HG03439 (cell line): ENCODE measurements around the gene PLXNA4.

Experiments
- ATAC-seq: cut with Tn5 transposase; IDR thresholded peaks from one replicate; pipeline ENCODE4 v1.9.1; 2021; ENCODE audit warnings: mild to moderate bottlenecking, moderate library complexity; ENCODE audit not compliant: unreplicated experiment

Gene PLXNA4

DNA sequence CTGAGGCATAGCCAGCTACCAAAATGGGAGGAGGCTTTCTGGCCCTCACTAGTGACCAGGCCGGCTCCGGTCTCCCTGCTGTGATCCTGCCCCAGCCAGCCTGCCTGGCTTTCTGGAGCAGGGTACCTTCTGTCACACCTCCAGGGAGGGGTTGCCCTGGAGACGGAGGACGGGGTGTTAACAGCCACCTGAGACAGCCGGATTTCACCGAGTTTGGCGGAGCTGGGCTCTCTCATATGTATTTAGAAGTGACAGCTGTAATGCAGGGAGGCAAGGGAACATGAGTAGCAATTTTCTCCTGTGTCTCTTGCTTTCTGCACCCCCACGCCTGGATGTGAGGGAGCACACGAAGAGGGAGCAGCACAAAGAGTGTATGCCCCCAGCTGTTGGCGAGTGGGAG, 473.3 kb downstream of the PLXNA4 start:
- ATAC-seq: no peak

DNA sequence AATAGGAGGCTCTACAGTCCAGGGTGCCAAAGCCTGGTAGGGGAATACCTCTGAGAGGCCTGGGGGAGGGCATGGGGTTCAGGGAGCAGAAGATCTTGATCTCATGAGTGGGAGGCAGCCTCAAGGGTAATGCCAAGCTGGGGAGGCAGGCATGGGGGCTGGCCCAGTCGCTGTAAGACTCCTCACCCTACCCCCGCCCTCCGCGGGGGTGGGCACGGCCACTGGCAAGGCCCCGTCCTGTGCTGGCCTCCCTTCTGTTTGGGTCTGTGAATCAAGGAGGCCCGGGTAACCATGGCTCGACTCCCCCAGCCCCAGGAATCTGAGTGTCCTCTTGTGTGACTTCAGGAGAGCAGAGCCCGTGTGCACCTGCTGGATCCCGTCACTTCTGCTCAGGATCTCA, 473.9 kb downstream of the PLXNA4 start:
- no peak for ATAC-seq

DNA sequence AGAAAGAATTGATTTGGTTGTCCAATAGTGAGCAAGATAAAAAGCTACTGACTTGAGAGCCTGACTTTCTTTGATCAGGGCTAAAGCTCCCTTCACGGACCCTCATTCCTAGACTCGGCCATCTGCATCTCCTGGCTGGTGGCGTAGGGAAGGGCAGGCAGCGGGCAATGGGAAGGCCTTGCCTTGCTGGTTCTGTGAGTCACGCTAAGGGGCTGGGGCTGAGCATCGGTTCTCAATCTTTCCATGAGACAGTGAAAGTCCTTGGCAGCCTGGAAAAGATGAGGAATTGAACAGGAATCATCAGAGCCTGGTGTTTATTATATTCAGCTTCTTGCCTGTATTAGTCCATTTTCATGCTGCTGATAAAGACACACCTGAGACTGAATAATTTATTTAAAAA, 475.3 kb downstream of the PLXNA4 start:
- no peak for ATAC-seq

DNA sequence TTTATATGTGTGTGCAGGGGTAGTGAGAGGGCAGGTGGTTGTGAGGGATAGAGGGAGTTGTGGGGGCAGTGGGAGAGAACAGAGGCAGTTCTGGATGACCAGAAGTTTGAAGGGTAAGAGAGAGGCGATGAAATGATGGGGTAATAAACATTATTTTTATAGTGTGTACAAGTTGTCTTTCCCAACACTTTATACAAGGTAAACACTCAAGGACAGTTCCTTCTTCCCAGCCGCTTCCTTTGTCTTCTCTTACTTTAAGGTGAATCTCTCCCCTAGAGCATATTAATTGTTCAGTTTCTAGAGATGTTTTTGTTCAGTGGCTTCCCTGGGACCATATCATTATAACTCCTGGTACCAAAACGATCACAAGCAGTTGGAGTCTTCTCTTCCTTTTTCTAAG, 475.8 kb downstream of the PLXNA4 start:
- ATAC-seq: no peak

DNA sequence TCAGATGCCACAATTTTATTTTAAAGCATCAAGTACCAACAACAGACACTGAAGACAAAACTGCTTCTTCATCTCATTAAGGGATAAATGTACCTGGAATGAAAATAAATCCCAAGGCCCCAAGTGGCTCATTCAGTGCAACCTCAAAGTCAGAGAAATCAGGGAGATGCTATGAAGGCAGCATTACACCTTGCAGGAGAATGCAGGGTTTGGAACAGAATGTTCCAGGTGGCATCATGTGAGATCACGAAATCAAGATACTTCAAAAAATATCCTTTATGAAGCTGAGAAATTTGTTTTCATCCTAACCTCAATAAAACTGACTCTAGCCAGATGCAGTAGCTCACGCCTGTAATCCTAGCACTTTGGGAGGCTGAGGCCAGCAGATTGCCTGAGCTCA, 477.1 kb downstream of the PLXNA4 start:
- no peak for ATAC-seq

DNA sequence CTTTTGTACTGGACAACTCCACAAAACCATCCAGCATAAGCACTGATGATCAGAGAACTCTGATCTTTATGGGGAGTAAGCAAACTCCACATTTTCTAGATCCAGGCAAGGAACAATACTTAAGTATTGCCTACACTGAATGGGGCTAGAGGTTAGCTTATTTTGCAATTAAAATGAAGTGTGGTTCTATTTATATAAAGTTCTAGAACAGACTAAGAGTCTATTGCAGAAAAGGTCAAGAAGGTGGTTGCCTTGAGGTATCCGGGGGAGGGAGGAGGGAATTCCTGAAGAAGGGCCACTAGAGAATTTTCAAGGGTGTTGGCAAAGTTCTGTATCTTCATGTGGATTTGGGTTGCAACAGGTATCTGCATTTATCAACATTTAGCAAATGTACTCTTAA, 477.9 kb downstream of the PLXNA4 start:
- ATAC-seq: no peak

DNA sequence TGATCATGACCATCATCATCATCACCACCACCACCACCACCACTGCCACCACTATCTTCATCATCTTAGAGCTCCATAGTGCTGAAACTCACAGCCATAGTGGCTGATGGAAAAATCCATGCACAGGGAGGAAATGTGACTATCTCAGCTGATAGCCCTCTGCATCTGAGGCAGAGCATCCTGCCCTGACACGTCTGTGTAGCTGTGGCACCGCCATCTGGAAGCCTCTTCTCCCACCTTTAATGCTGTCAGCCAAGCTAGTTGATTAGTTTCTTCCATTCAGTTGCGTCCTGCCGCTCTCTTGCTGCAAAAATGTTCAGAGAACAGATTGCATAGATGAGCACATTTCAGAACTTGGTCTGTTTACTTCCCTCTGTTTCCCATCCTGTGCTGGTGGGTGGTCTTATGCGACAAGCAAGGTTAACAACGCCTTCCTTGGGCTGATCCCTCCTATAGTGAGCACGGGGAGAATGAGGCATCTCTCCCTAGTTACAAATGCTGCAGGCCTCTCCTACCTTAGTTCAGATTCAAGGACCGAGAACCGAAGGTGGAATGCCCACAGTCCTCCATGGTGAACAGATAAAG, 478.6 kb downstream of the PLXNA4 start:
- no peak for ATAC-seq

DNA sequence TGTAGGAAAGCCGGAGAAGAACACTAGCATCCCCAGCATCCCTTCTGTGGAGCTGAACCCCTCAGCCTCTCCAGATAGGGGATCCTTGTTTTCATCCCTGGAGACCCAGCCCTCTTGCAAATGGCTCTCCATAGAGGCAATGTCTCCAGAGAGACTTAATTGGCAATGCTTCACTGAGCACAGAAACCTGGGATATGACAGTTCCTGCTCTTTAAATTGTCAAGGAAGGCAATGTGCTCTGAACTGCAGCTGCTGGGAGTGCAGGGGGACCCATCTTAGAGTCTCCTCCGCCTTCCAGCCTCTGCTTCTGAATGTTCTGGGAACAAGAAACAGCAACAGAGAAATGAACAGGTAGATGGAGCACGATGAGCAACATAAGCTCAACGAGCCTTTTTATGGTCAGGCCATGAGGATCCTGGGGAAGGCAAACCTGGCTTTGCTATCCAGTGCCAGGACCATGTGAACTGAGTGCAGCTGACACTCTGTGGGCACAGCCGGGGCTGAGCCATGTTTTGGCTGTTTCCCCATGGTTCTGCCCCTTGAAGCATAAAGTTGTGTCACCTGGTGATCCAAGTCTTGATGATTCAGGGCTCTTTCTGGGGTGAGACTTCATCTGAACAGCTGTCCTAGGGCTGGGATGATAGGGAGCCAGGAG, 481.0 kb downstream of the PLXNA4 start:
- no peak for ATAC-seq

DNA sequence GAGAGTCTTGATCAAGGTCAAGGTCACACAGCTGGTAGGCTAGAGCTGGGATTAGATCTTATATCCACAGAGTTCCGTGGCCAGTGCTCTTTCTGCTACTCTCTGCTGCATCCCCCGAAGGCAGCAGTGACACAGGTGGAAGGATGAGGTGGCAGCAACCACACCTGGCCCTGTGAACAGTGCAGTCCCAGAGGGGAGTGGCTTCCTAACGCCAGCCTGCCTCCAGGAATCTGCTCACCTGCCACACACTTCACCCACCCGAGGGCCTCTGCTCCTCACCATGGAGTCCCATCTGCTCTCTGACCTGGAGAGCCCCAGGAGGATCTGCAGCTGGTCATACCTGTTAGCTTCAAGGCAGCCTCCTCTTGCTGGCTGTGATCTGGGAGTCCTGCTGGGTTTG, 484.2 kb downstream of the PLXNA4 start:
- no peak for ATAC-seq

DNA sequence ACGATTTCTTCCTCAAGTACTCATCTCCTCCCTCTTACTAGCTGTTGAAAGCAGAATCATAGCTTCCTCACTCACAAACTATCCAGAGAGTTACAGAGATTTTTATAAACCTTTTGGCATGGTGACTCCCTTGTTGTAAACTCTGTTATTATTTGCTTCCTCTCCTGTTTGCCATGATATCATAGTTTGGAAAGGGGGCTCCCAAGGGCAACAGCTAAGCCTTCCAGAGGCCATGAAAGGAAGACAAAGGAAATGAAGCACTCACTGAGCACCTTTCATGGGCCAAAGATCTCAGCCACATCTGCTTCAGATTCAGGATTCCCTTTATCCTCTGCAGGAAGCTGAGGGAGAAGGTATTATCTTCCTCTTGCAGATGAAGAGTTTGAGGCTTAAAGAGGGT, 484.6 kb downstream of the PLXNA4 start:
- no peak for ATAC-seq

DNA sequence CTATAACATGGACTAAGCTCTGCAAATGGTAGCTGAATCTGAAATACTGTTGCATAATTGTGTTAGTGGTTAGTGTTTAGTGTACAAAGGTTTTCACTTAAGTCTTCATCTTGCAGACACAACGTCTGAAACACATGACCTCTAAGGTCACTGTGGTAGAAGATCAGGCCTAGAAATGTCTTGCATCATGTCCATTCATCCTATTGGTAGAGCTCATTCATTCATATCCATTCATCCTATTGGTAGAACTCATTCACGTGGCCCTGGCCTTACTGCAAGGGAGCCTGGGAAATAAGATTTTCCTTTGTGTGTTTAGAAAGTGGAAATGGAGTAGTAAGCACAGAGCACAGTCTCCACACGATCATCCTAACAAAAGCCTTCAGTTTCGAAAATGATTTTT, 485.8 kb downstream of the PLXNA4 start:
- no peak for ATAC-seq

DNA sequence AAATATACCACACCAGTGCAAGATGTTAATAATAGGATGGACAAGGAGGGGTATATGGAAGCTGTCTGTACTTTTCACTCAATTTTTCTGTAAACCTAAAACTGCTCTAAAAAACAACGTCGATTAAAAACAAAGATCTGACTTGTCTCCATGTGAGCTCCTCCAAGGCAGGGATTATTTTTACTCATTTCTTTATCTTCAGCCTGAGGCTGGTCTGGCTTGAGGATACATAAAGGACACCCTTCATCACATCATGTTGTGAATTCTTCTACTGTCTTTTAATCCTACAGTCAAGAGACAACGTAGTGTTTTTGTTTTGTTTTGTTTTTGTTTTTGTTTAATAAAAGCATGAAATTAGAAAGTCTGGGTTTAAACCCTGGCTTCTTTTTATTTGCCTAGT, 486.9 kb downstream of the PLXNA4 start:
- ATAC-seq: no peak

DNA sequence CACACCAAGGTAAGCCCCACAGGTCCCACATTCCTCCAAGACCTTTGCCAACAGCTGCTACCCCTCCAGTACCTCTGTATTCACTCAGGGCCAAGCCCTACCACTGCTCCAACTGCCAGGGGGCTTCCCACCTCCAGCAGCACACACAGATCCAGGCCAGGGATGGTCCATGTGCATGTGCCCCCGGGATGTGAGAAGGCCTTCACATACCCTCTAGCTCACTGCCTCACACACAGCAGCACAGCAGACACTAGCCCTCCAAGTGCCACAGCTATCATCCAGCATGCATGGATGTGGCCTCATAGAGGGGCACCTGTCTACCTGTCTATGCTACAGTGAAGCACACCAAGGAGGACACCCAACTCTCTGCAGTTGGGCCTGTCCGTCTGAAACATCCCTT, 488.8 kb downstream of the PLXNA4 start:
- ATAC-seq: no peak

DNA sequence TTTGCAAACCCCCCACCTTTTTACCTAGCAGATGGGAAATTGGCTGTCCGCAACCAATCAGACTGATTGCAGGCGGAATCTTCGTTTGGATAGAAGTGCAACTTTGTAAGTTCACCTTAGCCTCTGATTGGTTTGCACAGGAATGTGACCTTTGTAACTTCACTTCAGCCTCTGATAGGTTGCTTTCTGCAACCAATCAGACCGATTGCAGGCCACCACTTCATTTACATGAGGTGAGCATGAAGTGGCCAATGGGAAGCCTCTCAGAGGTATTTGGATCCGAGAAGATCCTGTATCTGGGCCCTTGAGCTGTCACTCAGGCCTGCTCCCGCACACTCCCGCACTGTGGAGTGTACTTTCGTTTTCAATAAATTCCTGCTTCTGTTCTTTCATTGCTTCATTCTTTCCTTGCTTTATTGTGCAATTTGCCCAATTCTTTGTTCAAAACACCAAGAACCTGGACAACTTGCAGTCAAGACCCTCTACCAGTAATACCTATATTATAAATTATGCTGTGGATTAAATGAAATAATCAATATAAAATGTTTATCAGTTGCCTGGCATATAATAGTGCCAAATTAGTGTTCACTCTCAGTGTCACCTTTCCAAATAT, 491.4 kb downstream of the PLXNA4 start:
- no peak for ATAC-seq

DNA sequence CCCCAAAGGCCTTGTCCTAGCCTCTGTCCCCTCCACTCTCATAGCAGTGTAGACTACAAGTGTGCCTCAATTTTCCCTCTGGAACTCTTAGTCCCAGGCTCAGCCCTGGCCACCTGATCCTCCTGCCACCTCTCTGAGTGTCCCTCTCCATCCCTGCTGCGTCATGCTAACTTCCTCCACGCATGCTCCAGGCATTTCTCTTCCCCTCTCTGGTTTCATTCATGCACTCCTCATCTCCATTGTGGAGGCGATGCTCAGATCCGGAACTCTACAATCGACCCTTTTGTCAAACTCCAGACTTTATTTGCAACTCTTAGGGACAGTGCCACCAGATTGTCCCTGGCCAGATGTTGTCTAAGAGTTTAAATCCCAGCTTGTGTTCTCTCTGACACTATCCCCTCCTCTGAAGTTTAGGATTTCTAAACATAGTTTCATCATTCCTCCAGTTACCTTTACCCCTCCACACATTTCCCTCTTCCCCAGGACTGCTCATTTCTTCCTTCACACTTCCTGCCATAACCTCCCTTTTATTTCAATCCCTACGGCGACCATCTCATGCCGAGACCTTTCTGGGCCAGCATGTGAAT, 492.6 kb downstream of the PLXNA4 start:
- ATAC-seq: no peak

DNA sequence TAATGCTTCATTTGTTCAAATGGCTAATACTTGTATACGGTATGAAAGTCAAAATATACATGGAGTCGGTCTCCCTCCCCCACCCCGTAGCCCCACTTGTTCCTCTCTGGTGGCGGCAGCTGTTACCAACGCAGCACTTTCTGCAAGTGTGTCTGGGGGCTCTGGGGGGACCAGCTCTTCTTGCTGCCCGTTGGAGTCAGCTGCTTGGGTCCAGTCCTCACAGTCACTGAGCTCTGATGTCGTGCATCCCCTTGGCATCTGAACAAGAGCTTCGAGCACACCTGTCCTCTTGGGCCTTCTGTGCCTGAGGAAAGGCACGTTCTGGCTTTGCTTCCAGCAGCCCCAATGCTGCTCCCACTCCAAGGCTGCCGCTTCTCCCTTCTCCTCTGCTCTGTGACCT, 493.1 kb downstream of the PLXNA4 start:
- ATAC-seq: no peak

DNA sequence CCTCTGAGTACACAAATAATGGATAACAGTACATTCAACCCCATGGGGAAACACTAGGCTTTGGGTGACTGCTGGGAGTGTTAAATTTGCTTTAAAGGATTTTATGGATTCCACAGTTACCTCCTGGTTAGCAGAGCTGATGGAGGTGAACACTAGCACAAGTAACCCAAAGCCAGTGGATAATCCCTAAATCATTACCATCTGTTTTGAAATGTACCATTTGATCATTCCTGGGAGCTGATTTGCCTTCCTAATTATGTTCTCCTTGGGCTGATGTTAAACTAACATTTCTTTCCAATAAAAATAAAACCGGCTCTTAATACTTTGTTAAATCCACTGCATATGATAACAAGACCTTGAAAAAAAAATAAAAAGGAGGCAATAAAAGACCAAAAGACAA, 493.9 kb downstream of the PLXNA4 start:
- no peak for ATAC-seq

DNA sequence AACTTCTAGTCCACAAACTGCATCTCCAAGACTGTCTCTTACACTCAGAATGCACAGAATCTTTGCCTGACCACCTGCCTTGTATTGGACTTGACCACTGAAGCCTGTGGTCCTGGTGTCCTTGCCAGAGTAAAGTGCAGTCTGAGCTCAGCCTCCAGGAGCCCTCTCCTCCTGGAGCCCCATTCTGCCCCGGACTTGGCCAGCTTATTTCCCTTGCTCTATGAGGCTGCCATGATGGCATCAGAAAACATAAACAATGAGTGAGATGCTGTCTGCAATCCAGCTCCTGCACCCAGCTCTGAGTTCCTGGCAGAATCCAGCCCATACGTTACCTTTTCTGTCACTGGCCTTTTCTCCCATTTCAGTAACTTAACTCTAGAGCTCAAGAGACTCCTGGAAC, 494.6 kb downstream of the PLXNA4 start:
- no peak for ATAC-seq

DNA sequence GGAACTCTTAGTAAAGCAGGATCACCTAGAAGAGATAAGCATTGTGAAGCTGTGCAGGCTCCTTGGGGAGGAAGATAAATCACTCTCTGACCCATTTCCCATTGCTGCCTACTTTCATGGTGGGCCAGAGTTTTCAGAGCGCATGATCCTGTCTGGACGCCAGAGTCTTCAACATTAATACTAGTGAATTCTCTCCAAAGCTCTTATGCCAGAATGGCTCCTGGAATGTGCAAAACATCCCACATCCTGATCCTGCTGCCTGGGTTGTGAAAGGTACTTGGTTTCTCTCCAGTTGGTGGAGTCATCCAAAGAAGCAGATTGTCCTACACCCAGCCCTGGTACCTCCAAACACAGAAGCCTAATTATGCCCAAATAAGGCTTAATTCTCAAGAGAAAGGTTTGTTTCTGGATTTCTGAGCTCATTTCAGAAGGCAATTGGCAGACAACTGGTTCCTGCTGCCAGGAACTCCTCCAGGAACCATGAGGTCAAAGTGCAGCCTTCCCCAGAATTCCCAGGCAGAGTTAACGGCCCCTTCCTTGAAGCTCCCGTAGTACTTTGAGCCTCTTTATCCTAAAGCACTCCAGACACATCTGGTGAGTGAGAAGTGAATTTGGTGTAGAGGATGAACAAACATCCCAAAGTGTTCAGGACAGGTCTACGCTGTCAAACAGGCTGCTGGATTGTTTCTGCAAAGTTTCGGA, 495.2 kb downstream of the PLXNA4 start:
- ATAC-seq: no peak

DNA sequence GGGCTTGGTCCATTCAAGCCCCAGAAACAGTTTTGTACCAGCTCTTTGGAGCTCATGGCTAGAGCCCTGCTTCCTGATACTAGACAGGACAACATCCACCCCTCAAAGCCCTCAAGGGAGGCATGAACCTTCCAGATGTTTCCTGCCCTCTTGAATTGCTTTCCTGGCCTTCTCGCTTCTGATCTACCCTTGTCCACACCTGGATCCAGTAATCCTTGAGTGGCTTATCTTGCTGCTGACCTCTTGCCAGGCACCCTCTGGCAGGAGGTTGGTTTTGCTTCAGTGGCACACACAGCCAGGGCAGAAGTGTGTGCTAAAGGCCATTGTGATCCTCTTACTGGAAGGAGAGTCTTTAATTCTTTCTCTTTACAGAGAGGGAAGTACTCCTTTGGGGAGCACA, 495.8 kb downstream of the PLXNA4 start:
- ATAC-seq: no peak

DNA sequence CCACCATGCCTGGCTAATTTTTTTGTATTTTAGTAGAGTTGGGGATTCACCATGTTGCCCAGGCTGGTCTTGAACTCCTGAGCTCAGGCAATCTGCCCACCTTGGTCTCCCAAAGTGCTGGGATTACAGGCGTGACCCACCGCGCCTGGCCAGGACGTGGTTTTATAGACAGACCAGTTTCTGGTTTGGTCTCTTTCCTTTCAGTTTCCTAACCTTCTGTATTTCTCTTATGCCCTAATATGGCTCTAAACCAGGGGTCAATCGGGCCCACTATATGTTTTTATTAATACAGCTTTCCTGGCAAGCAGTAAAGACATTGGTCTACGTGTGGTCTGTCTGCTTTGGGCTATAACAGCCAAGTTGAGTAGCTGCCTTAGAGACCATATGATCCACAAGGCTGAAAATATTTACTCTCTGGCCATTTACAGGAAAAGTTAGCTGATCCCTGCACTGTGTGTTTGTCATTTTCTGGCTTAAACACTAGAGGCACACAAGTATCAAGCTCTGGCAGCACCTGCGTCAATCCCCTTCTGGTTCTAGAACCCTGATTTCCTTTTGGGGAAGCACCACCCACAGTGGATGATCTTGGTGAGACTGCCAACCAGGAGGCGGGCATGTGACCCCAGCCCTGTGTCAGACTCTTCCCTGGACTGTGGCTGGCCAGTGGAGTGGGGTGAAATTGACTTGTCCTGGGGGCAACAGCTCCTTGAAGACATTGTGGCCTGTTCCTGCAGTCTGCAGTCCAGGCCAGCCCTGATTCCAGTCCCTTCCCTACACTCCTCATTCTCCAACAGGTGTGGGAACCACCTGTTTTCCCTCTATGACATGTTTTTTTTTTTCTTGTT, 497.2 kb downstream of the PLXNA4 start:
- no peak for ATAC-seq
